Body of pancreas (tissue), 4 donors: ENCODE results near the gene TBXA2R.

ENCODE experiments used
- CTCF ChIP-seq, 7 experiments: fragments of 450-650 bp in 4 of 7; fragments of 200-600 bp in 3 of 7; sonication (generic) in 3 of 7; IDR thresholded peaks; one replicate each; pipeline ENCODE4 v1.5.1; 2016 to 2019; ENCODE audit warnings: antibody characterized with exemption in 7 of 7
- POLR2A ChIP-seq, 3 donors: fragments of 450-650 bp; IDR thresholded peaks; one replicate each; pipeline ENCODE4 v1.6.1; 2016; ENCODE audit warnings: antibody characterized with exemption in 3 of 3, mild to moderate bottlenecking in 2 of 3

GRCh38 chr19:3615524-3616135 is 9.0 kb upstream of the TBXA2R start:
- TF ChIP-seq POLR2A (IDR thresholded peaks at IDR 0.05) (no peak), CTCF (IDR thresholded peaks at IDR 0.05) (no peak)
